ENCODE results near the gene EHMT1.
"Not testable (repeated sequence)": the region's sequence is repeated elsewhere in the genome, so short reads cannot be mapped to it uniquely, and the experiment has no call there.

Gene EHMT1

GRCh38 chr9:137764171-137764671 lies 145.4 kb downstream of the EHMT1 start:
- no peak for DNase-seq

GRCh38 chr9:137764981-137765380 lies 146.2 kb downstream of the EHMT1 start:
- no peak for DNase-seq

- DNase-seq, result no peak
These were observed 146.7 kb downstream of the EHMT1 start for GRCh38 chr9:137765536-137765935.

- DNase-seq, result no peak
These were observed 152.8 kb downstream of the EHMT1 start for GRCh38 chr9:137771580-137771979.

- no peak for DNase-seq
These were observed 153.6 kb downstream of the EHMT1 start for GRCh38 chr9:137772281-137772873.

GRCh38 chr9:137774775-137775386 lies 156.1 kb downstream of the EHMT1 start:
- peak; percentile 12 for DNase-seq

GRCh38 chr9:137776306-137776995 lies 157.6 kb downstream of the EHMT1 start:
- no peak for DNase-seq

- DNase-seq, result no peak
These were observed 159.0 kb downstream of the EHMT1 start for GRCh38 chr9:137777761-137778160.

- DNase-seq, result no peak
These were observed 159.5 kb downstream of the EHMT1 start for GRCh38 chr9:137778336-137778735.

GRCh38 chr9:137778914-137779313 lies 160.1 kb downstream of the EHMT1 start:
- DNase-seq, result no peak

GRCh38 chr9:137780031-137780430 lies 161.2 kb downstream of the EHMT1 start:
- DNase-seq, result not testable (repeated sequence)

GRCh38 chr9:137781906-137782585 lies 163.2 kb downstream of the EHMT1 start:
- no peak for DNase-seq

- DNase-seq, result no peak
These were observed 164.7 kb downstream of the EHMT1 start for GRCh38 chr9:137783521-137783920.

- no peak for DNase-seq
These were observed 165.2 kb downstream of the EHMT1 start for GRCh38 chr9:137784046-137784445.

- DNase-seq, result no peak
These were observed 166.1 kb downstream of the EHMT1 start for GRCh38 chr9:137784641-137785513.

- DNase-seq, result peak; percentile 78
These were observed 166.9 kb downstream of the EHMT1 start for GRCh38 chr9:137785704-137786161.

GRCh38 chr9:137786511-137786920 lies 167.7 kb downstream of the EHMT1 start:
- DNase-seq, result no peak

- DNase-seq, result no peak
These were observed 168.6 kb downstream of the EHMT1 start for GRCh38 chr9:137787381-137787780.

GRCh38 chr9:137787786-137788505 lies 169.1 kb downstream of the EHMT1 start:
- DNase-seq, result no peak

- DNase-seq, result no peak
These were observed 169.9 kb downstream of the EHMT1 start for GRCh38 chr9:137788561-137789294.

All from NCI-H510A treated with DMSO at 0.1 percent for 48 hours (cell line).